Hepatocyte (in vitro differentiated cells): ENCODE results near the gene CDHR2.

Experiments used
- CTCF ChIP-seq: fragments of 200-600 bp; sonication (generic); IDR thresholded peaks from 2 replicates; pipeline ENCODE4 v1.5.1; 2016; ENCODE audit warnings: antibody characterized with exemption, mild to moderate bottlenecking; ENCODE audit not compliant: poor library complexity
- EZH2 ChIP-seq: fragments of 200-600 bp; sonication (generic); IDR thresholded peaks from 2 replicates; pipeline ENCODE4 v1.6.1; 2016; ENCODE audit warnings: antibody characterized with exemption, mild to moderate bottlenecking, borderline replicate concordance

DNA sequence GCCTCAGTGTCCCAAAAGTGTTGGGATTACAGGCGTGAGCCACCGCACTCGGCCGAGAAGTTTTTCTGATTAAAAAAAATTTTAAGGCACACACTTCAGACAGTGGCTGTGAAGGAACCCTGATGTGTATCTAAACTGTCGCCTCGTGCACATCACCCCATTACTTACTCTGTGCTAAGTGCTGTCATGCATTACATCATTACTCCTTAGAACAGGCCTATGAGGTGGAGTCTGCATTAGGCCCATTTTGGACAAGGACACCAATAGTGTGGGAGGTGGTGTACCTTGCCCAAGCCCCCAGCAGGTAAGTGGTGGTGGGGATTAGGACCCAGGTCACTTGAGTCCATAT is 3.8 kb upstream of the CDHR2 start:
- no peak for TF ChIP-seq CTCF
- no peak for TF ChIP-seq EZH2
